HG02571 (cell line): ENCODE measurements around the gene AFF4.

Source experiments
- ATAC-seq: cut with Tn5 transposase; IDR thresholded peaks from one replicate; pipeline ENCODE4 v1.9.1; 2021; ENCODE audit warnings: mild to moderate bottlenecking, moderate library complexity; ENCODE audit not compliant: unreplicated experiment

Gene AFF4

DNA sequence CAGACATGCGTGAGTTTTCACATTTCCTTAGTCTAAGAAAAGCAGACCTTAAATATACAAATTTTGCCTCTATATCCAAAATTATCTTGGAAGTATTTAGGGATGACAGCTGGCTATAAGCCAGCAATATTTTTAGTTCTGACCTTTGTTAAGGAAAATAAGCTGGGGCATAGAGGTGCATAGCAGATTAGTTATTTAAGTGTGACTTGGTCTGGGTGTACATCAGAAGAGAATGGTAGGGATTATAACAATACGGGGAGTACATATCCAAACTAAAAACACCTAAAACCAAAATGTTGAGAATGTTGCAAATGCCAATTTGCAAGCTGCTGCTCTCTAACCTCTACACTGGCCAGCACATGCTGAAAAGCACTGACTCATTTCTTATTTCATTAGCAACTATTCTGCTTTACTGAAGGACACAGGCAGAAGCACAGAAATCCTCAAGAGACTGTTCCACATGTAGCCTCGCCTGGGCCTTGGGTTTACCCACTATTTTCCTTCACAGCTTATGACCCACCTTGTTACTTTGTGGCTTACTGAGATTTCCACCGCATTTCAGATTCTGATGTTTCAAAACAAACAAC is 67.6 kb downstream of the AFF4 start:
- ATAC-seq: no peak

DNA sequence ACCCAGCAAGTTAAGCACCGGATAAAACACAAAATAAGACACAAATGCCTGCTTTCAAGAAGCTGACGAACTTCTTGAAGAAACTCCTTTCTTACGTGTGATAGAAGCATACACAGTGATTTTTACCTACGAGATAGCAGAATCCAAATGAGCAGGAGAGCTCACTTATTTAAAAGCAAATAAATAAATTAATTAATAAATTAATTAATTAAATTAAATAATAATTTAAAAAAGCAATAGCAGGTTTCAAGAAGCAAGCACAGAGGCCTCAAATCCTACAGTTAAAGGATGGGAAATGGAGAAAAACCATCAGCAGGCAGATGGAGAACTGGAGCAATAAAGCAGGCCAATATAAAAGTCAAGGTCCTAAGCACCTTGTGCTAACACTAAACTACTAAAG is 72.6 kb downstream of the AFF4 start:
- ATAC-seq: no peak

- ATAC-seq: no peak
These were observed 73.9 kb downstream of the AFF4 start for GRCh38 chr5:132889501-132889900.

- ATAC-seq: no peak
These were observed 76.2 kb downstream of the AFF4 start for GRCh38 chr5:132887283-132887682.

GRCh38 chr5:132886064-132886823 is 77.2 kb downstream of the AFF4 start:
- no peak for ATAC-seq

- no peak for ATAC-seq
These were observed 78.9 kb downstream of the AFF4 start for GRCh38 chr5:132884548-132884947.

DNA sequence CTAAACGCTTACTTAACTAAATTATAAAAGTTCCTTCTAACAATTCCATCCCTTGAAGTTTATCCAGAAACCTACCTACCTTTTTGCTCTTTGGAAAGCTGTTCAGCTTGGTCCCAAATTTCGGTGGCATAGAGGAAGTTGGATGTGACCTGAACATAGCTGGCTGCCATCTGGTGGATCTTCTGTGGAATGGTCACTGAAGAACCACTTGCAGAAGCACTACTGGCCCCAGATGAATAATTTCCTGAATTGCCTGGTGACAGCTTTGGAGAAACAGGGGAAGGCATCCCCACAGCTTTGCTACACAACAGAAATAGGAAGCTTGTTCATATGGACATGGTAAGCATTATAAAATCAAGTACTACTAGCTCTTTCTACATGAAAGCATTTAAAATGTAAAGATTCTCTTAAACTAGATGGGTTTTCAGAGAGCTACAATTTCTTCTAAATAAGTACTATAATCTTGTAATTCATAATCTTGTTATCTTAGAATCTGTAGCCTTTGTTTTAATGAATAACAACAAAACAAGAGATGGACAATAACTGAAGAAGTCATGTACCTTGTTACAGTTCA is 80.1 kb downstream of the AFF4 start:
- no peak for ATAC-seq

- ATAC-seq: no peak
These were observed 85.5 kb downstream of the AFF4 start for GRCh38 chr5:132877938-132878337.

DNA sequence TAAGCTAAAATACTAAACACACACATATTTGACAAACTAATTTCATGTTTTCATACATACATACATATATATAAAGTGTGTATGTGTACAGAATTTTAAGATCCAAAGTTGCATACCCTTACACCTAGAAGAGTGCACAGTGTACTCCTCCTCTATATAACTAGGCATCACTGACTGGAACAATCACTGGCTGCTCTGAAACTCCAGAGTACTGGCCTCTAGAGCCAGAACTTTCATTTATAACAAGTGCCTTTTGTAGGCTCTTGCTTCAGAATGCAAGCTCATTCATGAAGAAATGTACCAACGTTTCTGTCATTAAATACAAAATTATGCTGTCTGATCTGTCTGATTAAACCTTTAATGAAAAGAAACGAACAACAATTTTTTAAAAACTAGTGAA is 86.0 kb downstream of the AFF4 start:
- no peak for ATAC-seq

- ATAC-seq: no peak
These were observed 87.2 kb downstream of the AFF4 start for GRCh38 chr5:132876020-132876759.

- ATAC-seq: no peak
These were observed 89.5 kb downstream of the AFF4 start for GRCh38 chr5:132873930-132874271.

- ATAC-seq: no peak
These were observed 90.1 kb downstream of the AFF4 start, which contains the start of gene LEAP2 for GRCh38 chr5:132873119-132873929. TSS of gene LEAP2 (plus strand) at chr5:132873668. CDS start at chr5:132873695, 27 bp downstream.

GRCh38 chr5:132872788-132873118 is 90.7 kb downstream of the AFF4 start:
- ATAC-seq: no peak

DNA sequence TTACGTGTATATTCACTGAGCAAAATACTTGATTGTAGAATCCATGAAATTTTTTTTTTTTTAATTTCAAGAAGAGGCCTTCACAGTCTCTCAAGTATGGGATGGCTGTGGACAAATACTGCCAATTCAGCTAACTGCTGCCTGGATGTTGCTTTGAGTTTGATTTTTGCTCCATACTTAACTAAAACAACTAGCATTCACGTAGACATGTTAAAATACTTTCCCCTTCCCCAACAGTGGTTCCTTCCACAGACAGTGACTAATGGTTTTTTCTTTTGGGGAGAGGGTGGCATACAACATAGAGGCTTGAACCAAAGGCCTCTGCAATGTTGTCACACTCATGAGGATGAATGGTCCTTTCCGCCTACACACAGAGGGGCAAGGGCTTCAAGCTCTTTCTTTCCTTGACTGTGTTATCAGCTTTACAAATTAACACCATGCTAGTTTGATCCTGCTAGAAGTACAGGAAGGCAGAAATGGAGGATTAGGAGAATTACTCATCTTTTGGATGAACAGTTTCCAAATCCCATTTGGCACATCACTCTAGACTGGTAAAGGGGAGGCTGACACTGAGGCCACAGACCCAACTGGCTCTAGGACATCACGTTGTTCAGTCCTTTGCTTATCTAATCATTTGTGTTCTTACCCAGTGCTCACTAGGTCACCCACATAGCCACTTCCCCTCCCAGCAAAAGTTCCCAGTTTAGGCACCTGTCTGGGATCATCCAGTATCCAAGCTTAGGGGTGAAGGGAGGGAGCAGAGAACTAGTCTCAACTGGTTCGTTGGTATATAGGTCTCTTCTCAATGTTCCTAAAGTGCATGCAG is 91.8 kb downstream of the AFF4 start:
- ATAC-seq: no peak

- no peak for ATAC-seq
These were observed 92.6 kb downstream of the AFF4 start for GRCh38 chr5:132870801-132871200.

DNA sequence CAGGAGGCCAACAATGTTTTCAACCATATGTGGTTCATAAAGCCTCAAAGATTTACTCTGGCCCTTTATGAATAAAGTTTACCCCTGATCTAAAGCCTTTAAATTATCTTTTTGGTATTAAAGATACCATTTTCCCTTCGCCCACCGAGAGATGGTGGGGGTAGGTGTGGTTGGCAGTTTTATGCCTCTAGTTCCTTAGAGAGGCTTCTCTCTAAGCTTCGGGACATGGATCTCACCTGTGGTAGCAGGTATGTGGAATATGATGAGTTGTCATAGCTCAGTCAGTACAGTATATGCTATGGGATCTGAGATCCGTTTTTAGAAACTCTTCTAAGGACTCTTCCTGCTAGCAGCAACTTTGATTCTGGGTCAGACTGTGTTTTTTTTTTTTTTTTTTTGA is 94.7 kb downstream of the AFF4 start:
- ATAC-seq: no peak

DNA sequence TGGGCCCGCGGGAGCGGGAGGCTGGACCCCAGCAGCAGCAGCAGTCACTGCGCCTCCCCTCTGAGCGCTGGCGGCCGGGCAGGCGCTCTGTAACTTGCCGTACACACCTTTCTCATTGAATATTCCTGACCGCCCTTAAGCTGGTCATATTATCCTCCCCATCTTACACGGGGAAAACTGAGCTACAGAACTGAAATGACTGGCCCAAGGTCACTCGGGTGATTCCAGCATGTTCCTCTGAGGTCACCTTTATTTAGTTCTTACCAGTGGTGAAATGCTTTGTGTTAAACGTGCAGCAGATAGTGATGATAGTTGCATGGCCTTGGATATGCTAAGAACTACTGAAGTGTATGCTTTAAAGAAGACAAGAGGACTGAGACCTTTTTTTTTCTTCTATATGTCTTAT is 96.4 kb downstream of the AFF4 start:
- ATAC-seq: peak; percentile 4

- ATAC-seq: peak; percentile 100
These were observed 96.9 kb downstream of the AFF4 start, which contains the start of the genes GDF9 and UQCRQ for GRCh38 chr5:132866342-132867045. TSS of gene GDF9 (minus strand) at chr5:132866469. CDS start at chr5:132864533, 1,936 bp downstream. TSS of gene UQCRQ (plus strand) at chr5:132866642. CDS start at chr5:132866882, 240 bp downstream.

DNA sequence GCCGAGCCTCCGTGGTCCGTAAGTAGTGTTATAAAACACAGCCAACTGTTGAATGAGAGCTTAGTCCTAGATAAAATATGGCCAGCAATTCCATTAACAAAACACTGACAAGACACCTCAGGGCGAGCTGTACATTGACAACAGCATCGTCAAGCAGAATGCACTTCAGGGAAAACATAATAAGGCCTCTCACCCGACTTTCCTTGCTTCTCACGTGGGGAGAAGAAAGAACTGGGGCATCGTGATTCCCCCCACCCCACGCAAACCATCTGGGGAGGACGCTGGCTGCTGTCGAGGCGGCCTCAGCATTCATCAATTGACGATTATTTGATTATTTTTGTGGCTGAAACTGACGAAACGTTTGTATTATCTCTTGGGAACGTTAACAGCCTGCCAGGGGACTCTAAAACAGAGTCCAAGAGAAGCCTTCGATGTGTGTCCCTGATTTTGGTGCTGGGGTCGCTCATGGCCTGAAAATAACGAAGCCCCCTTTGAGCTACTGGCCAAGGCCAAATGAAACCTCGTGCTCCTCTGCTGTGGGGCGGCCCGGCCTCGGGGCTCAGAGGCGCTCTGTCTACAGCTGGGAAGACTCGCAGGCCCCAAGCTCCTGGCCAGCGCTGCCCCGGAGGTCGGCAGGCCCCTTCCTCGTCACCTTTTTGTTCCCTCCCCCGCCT is 97.6 kb downstream of the AFF4 start:
- peak; percentile 16 for ATAC-seq
